Measurements from ENCODE around the gene KCNK7. TPM values are rescaled to one million over a fixed set of nuclear protein-coding genes. Genes with fewer than 3 reads are reported as not detected.

KCNK7 gene
- total RNA-seq, 4 donors from 2014 or later = 0.99 to 1.2 (median 1.2) TPM

DNA sequence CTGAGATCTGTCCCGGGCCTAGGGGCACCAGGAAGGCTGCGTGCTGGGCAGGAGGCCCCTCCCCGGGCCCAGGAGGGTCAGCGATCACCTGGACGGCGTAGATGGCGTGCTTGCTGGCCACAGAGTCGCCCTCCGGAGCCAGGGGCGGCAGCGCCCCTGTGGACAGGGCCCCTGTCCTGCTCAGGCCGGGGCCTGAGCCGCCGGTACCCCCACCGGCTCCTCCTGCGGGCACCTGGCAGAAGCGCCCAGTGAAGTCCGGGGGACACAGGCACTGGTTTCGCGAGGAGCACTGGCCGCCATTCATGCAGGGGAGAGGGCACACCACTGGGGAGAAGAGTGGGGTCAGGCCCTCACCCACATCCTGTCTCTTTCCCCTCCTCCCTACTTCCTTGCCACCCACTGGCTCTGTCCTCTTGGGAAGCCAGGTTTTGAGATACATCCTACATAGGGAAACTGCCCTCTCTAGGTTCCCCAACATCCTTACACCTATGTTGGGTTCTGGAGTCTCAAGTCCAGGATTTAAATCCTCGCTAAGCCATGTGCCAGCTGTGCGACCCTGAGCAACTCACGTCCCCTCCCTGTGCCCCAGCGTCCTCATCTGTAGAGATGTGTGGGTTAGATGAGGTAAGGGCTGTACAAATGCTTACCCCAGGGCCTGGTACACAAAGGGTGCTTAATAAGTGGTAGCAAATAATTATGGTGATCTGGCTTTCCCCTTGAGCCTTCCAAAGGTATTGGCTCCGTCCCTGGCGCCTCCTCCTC, 41.4 kb downstream of the KCNK7 start:
- 83% methylated on average over 24 of the region's 27 CpGs for WGBS
- peaks cover 39 to 71% (median 64%) of the 10 kb centered on the region in 4 donors for H3K4me1 ChIP-seq
- peaks cover 0 to 45% (median 42%) of the 10 kb centered on the region in 4 donors for H3K36me3 ChIP-seq

DNA sequence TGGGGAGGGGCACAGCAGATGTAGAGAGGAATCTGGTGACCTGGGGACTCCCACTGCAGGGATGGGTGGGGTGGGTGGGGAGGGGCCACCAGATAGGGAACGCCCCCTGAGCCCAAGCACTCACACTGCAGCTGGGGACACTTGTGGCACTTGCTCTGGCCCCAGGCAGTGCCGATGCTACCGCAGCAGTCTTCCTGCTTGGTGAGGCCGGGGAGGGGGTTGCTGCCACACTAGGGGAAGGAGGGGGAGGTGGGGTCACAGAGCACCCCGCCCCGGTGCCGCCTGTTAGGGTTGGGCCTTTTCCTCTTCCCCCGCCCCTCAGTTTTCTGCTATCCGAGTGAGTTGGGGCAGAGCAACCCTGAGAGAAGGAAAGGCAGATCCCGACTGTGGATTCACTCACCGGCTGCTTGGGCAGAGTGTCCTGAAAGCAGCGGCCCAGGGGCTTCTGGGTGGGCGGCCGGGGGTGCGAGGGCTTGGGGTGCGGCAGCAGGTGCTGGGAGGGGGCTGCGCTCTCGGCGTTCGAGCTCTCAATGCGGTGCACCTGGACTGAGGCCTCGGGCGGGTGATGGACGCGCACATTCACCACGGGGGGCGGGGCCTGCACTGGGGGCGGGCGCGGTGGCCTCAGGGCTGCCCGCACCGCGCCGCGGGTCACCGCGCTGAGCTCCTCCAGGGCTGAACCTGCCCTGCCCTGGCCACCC, 42.1 kb downstream of the KCNK7 start:
- DNase-seq (ENCODE audit: extremely low spot score) = no peak
- Histone ChIP-seq H3K27ac (replicated peaks in 1 of 4) (peak overlapping the region in 2 of 4 donors; percentile 1 to 98), H3K36me3 (peaks cover 0 to 52% (median 50%) of the 10 kb centered on the region in 4 donors), H3K4me1 (peaks cover 31 to 63% (median 56%) of the 10 kb centered on the region in 4 donors), H3K4me3 (no peak overlapping the region), H3K27me3 (no peaks in the 10 kb centered on the region), H3K9me3 (no peaks in the 10 kb centered on the region)
- intact Hi-C loops (cut with DNase I) = no loop called here
- WGBS = 70% methylated on average over 27 of the region's 37 CpGs
- TF ChIP-seq POLR2AphosphoS5 (IDR thresholded peaks at IDR 0.05) (no peak), EP300 (IDR thresholded peaks at IDR 0.05) (no peak), POLR2A (IDR thresholded peaks at IDR 0.05; ENCODE audit: low read depth) (no peak), CTCF (IDR thresholded peaks at IDR 0.05) (no peak)

More for the DNA sequence above, 41.4 kb downstream of the KCNK7 start:
- intact Hi-C loops (cut with DNase I) = no loop called here
- Histone ChIP-seq H3K27ac (replicated peaks in 1 of 4) (peak overlapping the region in 2 of 4 donors; percentile 96 to 98), H3K4me3 (no peak overlapping the region), H3K27me3 (no peaks in the 10 kb centered on the region), H3K9me3 (no peaks in the 10 kb centered on the region)
- no peak for DNase-seq (ENCODE audit: extremely low spot score)
- no peak for TF ChIP-seq EP300 (IDR thresholded peaks at IDR 0.05)
- no peak for TF ChIP-seq CTCF (IDR thresholded peaks at IDR 0.05)
- TF ChIP-seq POLR2A (IDR thresholded peaks at IDR 0.05; ENCODE audit: low read depth) = no peak
- no peak for TF ChIP-seq POLR2AphosphoS5 (IDR thresholded peaks at IDR 0.05)

DNA sequence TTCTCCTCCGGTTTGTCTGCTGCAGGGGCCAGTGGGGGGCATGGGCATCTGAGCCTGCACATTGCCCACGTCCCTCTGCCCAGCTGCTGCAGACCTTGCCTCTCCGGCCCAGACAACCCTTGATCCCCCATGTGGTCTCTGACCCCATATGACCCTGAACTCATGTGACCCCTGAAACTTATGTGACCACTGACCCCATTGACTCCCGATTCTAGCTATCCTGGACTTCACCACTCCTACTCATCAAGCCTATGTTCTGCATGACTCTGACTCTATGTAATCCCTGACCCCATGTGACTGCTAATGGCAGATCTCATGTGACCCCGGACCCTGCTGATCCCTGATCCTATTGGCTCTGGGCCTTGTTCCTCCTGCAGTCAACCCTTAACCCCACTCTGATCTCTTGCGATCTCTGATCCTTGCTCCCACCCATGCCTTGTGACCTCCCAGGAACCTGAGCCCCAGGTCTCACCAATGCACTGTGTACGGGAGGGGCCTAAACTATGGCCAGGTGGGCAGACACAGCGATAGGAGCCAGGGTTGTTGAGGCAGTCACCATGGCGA, 43.1 kb downstream of the KCNK7 start:
- Histone ChIP-seq H3K36me3 (peaks cover 0 to 62% (median 58%) of the 10 kb centered on the region in 4 donors), H3K27me3 (no peaks in the 10 kb centered on the region), H3K27ac (replicated peaks in 1 of 4) (no peak overlapping the region), H3K4me1 (peaks cover 30 to 55% (median 54%) of the 10 kb centered on the region in 4 donors), H3K4me3 (no peak overlapping the region), H3K9me3 (no peaks in the 10 kb centered on the region)
- WGBS = 75% methylated on average over 7 of the region's 9 CpGs
- intact Hi-C loops (cut with DNase I) = no loop called here
- DNase-seq (ENCODE audit: extremely low spot score) = no peak
- TF ChIP-seq CTCF (IDR thresholded peaks at IDR 0.05) (no peak), POLR2AphosphoS5 (IDR thresholded peaks at IDR 0.05) (no peak), POLR2A (IDR thresholded peaks at IDR 0.05; ENCODE audit: low read depth) (no peak)

DNA sequence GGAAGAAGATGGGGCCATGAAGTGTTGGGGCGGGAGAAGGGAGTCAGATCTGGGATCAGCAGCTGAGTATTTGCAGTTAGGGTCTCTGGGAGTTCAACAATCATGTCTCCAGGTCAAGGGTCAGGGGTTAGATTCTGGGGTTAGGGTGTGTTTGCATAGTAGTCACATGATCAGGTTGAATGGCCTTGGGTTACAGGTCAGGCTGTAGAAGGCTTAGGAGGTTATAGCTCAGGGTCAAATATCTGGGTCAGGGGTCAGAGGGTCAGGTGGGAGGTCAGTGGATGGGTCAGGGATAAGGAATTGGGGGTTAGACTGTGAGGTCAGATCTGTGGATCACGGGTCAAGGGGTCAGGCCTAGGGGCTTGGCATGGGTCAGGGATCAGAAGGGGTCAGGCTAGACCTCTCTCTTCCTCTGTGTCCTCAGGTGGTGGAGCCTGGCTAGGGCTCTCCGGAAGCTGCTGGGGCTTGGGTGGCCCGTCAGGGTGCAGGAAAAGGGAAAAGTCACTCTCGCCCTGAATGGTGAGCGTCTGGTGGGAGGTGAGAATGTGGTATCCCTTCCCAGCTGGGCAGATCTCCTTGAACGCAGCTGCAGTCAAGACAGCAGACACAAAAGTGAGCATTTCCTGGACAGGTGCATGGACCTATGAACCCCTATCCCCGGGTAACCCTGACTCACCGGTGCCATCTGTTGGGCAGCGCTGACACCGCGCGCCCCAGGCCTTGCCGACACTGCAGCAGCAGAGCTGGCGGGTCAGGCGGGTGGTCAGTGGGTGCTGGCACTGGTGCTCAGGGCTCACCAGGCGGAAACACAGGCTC, 43.8 kb downstream of the KCNK7 start:
- WGBS = 69% methylated on average over 8 of the region's 17 CpGs
- H3K4me1 ChIP-seq = peaks cover 23 to 55% (median 53%) of the 10 kb centered on the region in 4 donors
- H3K27ac ChIP-seq (replicated peaks in 1 of 4) = no peak overlapping the region
- H3K36me3 ChIP-seq = peaks cover 0 to 68% (median 65%) of the 10 kb centered on the region in 4 donors
- no peak overlapping the region for H3K4me3 ChIP-seq
- H3K27me3 ChIP-seq = no peaks in the 10 kb centered on the region
- DNase-seq (ENCODE audit: extremely low spot score) = no peak
- intact Hi-C loops (cut with DNase I) = no loop called here
- no peaks in the 10 kb centered on the region for H3K9me3 ChIP-seq
- TF ChIP-seq CTCF (IDR thresholded peaks at IDR 0.05) (peak in 2 of 3 experiments; percentile 24 to 43), POLR2AphosphoS5 (IDR thresholded peaks at IDR 0.05) (peak in 1 of 2 donors; percentile 16), EP300 (IDR thresholded peaks at IDR 0.05) (no peak)
